H1 (cell line): Measurements from ENCODE around the gene GPLD1. TPM values are rescaled to one million over a fixed set of nuclear protein-coding genes. Genes with fewer than 3 reads are reported as not detected.

ENCODE experiments used
- CTCF ChIA-PET: fragments of 300-600 bp; sonication (Branson Sonifier 250); formaldehyde crosslinking; loops from one replicate; lab custom pipeline; 2021; ENCODE audit not compliant: partially characterized antibody; lab: Charles Lee
- POLR2A ChIA-PET: fragments of 300-600 bp; sonication (Branson Sonifier 250); formaldehyde crosslinking; loops from one replicate; lab custom pipeline; 2021; ENCODE audit warnings: inconsistent platforms; ENCODE audit not compliant: partially characterized antibody; lab: Charles Lee
- DNase-seq, 2 experiments: peaks; one replicate each; pipeline versions ENCODE4 v3.0.0 to v3.0.0-alpha.2; 2010 to 2022; ENCODE audit warnings: low spot score in 2 of 2, low read depth in 1 of 2, mixed read lengths in 1 of 2
- FAIRE-seq: peaks from 2 replicates; lab custom pipeline; 2011; peaks lifted over from hg19 to GRCh38; lab: Jason Lieb, UNC
- H2AFZ ChIP-seq: 2 replicates; pipeline ENCODE4 v1.8.1; 2012; ENCODE audit warnings: low read length, inconsistent platforms
- H2AK5ac ChIP-seq: 2 replicates; pipeline ENCODE4 v1.6.1; 2013; ENCODE audit warnings: low read depth, low read length
- H2BK120ac ChIP-seq: replicated peaks from 2 replicates; pipeline ENCODE3; 2013; ENCODE audit warnings: low read depth, low read length, inconsistent platforms
- H2BK12ac ChIP-seq: 2 replicates; pipeline ENCODE4 v1.6.1; 2013; ENCODE audit warnings: low read depth, low read length
- H2BK15ac ChIP-seq: 2 replicates; pipeline ENCODE4 v1.6.1; 2013; ENCODE audit warnings: low read length
- H2BK20ac ChIP-seq: 2 replicates; pipeline ENCODE4 v1.6.1; 2013; ENCODE audit warnings: low read length
- H2BK5ac ChIP-seq: 2 replicates; pipeline ENCODE4 v1.6.1; 2013; ENCODE audit warnings: low read depth, low read length
- H3K14ac ChIP-seq: 2 replicates; pipeline ENCODE4 v1.6.1; 2013; ENCODE audit warnings: inconsistent platforms; ENCODE audit not compliant: insufficient read length
- H3K18ac ChIP-seq: 2 replicates; pipeline ENCODE4 v1.6.1; 2013; ENCODE audit warnings: low read length; ENCODE audit errors: extremely low read depth
- H3K23ac ChIP-seq: 2 replicates; pipeline ENCODE4 v1.6.1; 2013; ENCODE audit warnings: inconsistent platforms; ENCODE audit not compliant: insufficient read length
- H3K23me2 ChIP-seq: 2 replicates; pipeline ENCODE4 v1.6.1; 2013; ENCODE audit warnings: low read depth, low read length
- H3K27ac ChIP-seq: 2 replicates; pipeline ENCODE4 v1.6.1; 2011; ENCODE audit warnings: low read depth, low read length, inconsistent platforms
- H3K27me3 ChIP-seq, 4 experiments: replicated peaks in 1 of 4; 1 replicate in 1 of 4; 2 replicates in 3 of 4; pipeline versions ENCODE4 v1.6.1 to v1.8.1; 2011 to 2013; ENCODE audit warnings: low read length in 3 of 4, mild to moderate bottlenecking in 3 of 4, inconsistent platforms in 2 of 4, mixed read lengths in 2 of 4, moderate library complexity in 1 of 4; ENCODE audit not compliant: control insufficient read depth in 3 of 4, insufficient read depth in 3 of 4; ENCODE audit errors: extremely low read depth in 1 of 4
- H3K36me3 ChIP-seq, 4 experiments: 2 replicates each; pipeline versions ENCODE4 v1.6.1 to v1.8.1; 2011 to 2013; ENCODE audit warnings: mild to moderate bottlenecking in 4 of 4, low read length in 3 of 4, moderate library complexity in 2 of 4, control low read depth in 1 of 4, inconsistent platforms in 1 of 4; ENCODE audit not compliant: insufficient read depth in 4 of 4, control insufficient read depth in 2 of 4
- H3K4ac ChIP-seq: replicated peaks from 2 replicates; pipeline ENCODE3; 2013; ENCODE audit warnings: low read length, low read depth, mixed read lengths, inconsistent platforms; ENCODE audit not compliant: insufficient read length
- H3K4me1 ChIP-seq, 4 experiments: replicated peaks in 1 of 4; 1 replicate in 1 of 4; 2 replicates in 3 of 4; pipeline versions ENCODE4 v1.6.1 to v1.8.1; 2011 to 2013; ENCODE audit warnings: low read length in 3 of 4, inconsistent platforms in 2 of 4, mixed read lengths in 1 of 4; ENCODE audit not compliant: insufficient read depth in 4 of 4, control insufficient read depth in 3 of 4
- H3K4me2 ChIP-seq, 2 experiments: 2 replicates each; pipeline versions ENCODE4 v1.6.1 to v1.8.1; 2011 to 2013; ENCODE audit warnings: low read depth in 2 of 2, low read length in 2 of 2, control low read depth in 1 of 2, inconsistent platforms in 1 of 2, mild to moderate bottlenecking in 1 of 2; ENCODE audit not compliant: insufficient read depth in 1 of 2
- H3K4me3 ChIP-seq, 4 experiments: fragments of 200-600, 300-600 bp in 1 of 4; sonication (generic), shearing (Covaris generic), sonication (Bioruptor Twin) in 1 of 4; 2 replicates each; pipeline versions ENCODE4 v1.5.1 to v1.8.1; 2011 to 2016; ENCODE audit warnings: low read length in 4 of 4, low read depth in 3 of 4, control low read depth in 2 of 4, inconsistent platforms in 2 of 4, mild to moderate bottlenecking in 2 of 4, mixed read lengths in 1 of 4, moderate library complexity in 1 of 4; ENCODE audit not compliant: insufficient read depth in 2 of 4; ENCODE audit errors: extremely low read depth in 1 of 4
- H3K56ac ChIP-seq: replicated peaks from 2 replicates; pipeline ENCODE3; 2013; ENCODE audit warnings: low read depth, mild to moderate bottlenecking, mixed read lengths, low read length, inconsistent platforms; ENCODE audit not compliant: insufficient read length
- H3K79me1 ChIP-seq: 2 replicates; pipeline ENCODE4 v1.6.1; 2013; ENCODE audit warnings: low read depth, low read length, control low read depth
- H3K79me2 ChIP-seq, 2 experiments: 2 replicates each; pipeline versions ENCODE4 v1.6.1 to v1.8.1; 2012 to 2013; ENCODE audit warnings: low read length in 2 of 2, mild to moderate bottlenecking in 2 of 2, inconsistent platforms in 1 of 2; ENCODE audit not compliant: insufficient read depth in 2 of 2, control insufficient read depth in 1 of 2
- H3K9ac ChIP-seq, 4 experiments: replicated peaks in 1 of 4; 1 replicate in 1 of 4; 2 replicates in 3 of 4; pipeline versions ENCODE4 v1.6.1 to v1.8.1; 2011 to 2013; ENCODE audit warnings: low read depth in 3 of 4, low read length in 3 of 4, control low read depth in 2 of 4, mild to moderate bottlenecking in 2 of 4, moderate library complexity in 2 of 4, inconsistent platforms in 1 of 4; ENCODE audit errors: extremely low read depth in 1 of 4
- H3K9me3 ChIP-seq, 2 experiments: 2 replicates each; pipeline versions ENCODE4 v1.6.1 to v1.8.1; 2012 to 2013; ENCODE audit warnings: mild to moderate bottlenecking in 2 of 2, moderate library complexity in 2 of 2, control low read depth in 1 of 2, inconsistent platforms in 1 of 2, low read depth in 1 of 2, low read length in 1 of 2, mixed read lengths in 1 of 2; ENCODE audit not compliant: insufficient read depth in 2 of 2
- H4K20me1 ChIP-seq, 2 experiments: replicated peaks in 1 of 2; 2 replicates each; pipeline versions ENCODE3 to v1.8.1; 2011 to 2013; ENCODE audit warnings: inconsistent platforms in 2 of 2, low read length in 2 of 2, mild to moderate bottlenecking in 1 of 2; ENCODE audit not compliant: insufficient read depth in 2 of 2, control insufficient read depth in 1 of 2
- H4K5ac ChIP-seq: 2 replicates; pipeline ENCODE4 v1.6.1; 2013; ENCODE audit warnings: low read length, low read depth, mixed read lengths, inconsistent platforms; ENCODE audit not compliant: insufficient read length
- H4K8ac ChIP-seq: 2 replicates; pipeline ENCODE4 v1.8.0; 2013; ENCODE audit warnings: mild to moderate bottlenecking, moderate library complexity, low read length, inconsistent platforms; ENCODE audit not compliant: insufficient read depth; ENCODE audit errors: extremely low read depth
- H4K91ac ChIP-seq: replicated peaks from 2 replicates; pipeline ENCODE3; 2013; ENCODE audit warnings: low read length, mixed read lengths, inconsistent platforms; ENCODE audit not compliant: insufficient read length
- SAP30 ChIP-seq: fragments of 300-600 bp; sonication (generic); IDR thresholded peaks from 2 replicates; pipeline ENCODE4 v1.7.1; 2012; ENCODE audit warnings: low read length, moderate library complexity, mild to moderate bottlenecking, inconsistent platforms; ENCODE audit not compliant: insufficient read depth, insufficient replicate concordance
- WGBS, 2 experiments: shearing (Covaris generic) in 1 of 2; methylation state at CpG; one replicate each; pipeline versions ENCODE4 v1.1.6 to v1.1.7; 2013 to 2015; ENCODE audit warnings: low lambda C conversion rate in 2 of 2, mixed read lengths in 2 of 2, inconsistent platforms in 1 of 2, low coverage in 1 of 2, missing lambda C conversion rate in 1 of 2; ENCODE audit not compliant: insufficient replicate concordance in 2 of 2, insufficient coverage in 1 of 2, insufficient read length in 1 of 2; ENCODE audit errors: extremely low coverage in 1 of 2, missing lambda C conversion rate in 1 of 2; 5-methylcytosine and 5-hydroxymethylcytosine counted together
- polyA plus RNA-seq, 7 experiments: library from polyadenylated mRNA; depleted of rRNA in 3 of 7; stranded (reverse) in 5 of 7; unstranded in 2 of 7; fragments of >200 nt in 5 of 7; fragments of 200-250 nt in 2 of 7; gene quantifications; 1 replicate in 5 of 7; 2 replicates in 1 of 7; 4 replicates in 1 of 7; pipeline versions ENCODE4 v1.2.1 to v1.2.3, GENCODE V29; 2011 to 2013; ENCODE audit warnings: missing spikeins in 2 of 7, mixed read lengths in 2 of 7
- total RNA-seq: library from RNA; stranded (reverse); fragmentation: NEBNext Ultra II Directional; extraction: Animal tissue kit (Norgen Biotek cat#: 25700); gene quantifications from 2 replicates; pipeline ENCODE4 v1.2.1, GENCODE V29; 2021

Gene GPLD1
- total and polyA plus RNA-seq, 2 of the 8 experiments (the other 6 are each of a cell fraction or from before 2014, with no cell fraction given), result 3.7 to 5.3 TPM

GRCh38 chr6:24448396-24448795 lies 41.0 kb downstream of the GPLD1 start:
- Histone ChIP-seq H3K23ac (no peak overlapping the region), H3K4ac (no peak overlapping the region), H4K20me1 (peaks cover 0 to 2% of the 10 kb centered on the region in 2 experiments), H3K14ac (no peak overlapping the region), H3K36me3 (no peaks in the 10 kb centered on the region), H2AFZ (no peak overlapping the region), H3K18ac (no peak overlapping the region), H4K5ac (no peak overlapping the region), H3K56ac (no peak overlapping the region), H2BK12ac (no peak overlapping the region), H4K91ac (no peak overlapping the region), H3K9me3 (no peaks in the 10 kb centered on the region), H3K4me3 (no peak overlapping the region), H4K8ac (no peak overlapping the region), H3K9ac (no peak overlapping the region), H2BK5ac (no peak overlapping the region), H3K79me2 (no peaks in the 10 kb centered on the region), H2BK20ac (no peak overlapping the region), H3K4me1 (peaks cover 0 to 4% (median 2%) of the 10 kb centered on the region in 4 experiments; a peak in 2 of 7 replicates), H3K79me1 (no peaks in the 10 kb centered on the region), H2BK120ac (no peak overlapping the region), H3K27ac (no peak overlapping the region), H2AK5ac (no peak overlapping the region), H3K23me2 (no peaks in the 10 kb centered on the region), H2BK15ac (no peak overlapping the region), H3K4me2 (no peak overlapping the region), H3K27me3 (no peaks in the 10 kb centered on the region)
- no peak for FAIRE-seq
- CTCF ChIA-PET, result interaction anchor here (1.0 to 2.8 kb wide), 2 partner anchors 12 to 20 kb away, joined by 3 to 10 read pairs; no protein-coding TSS in a partner anchor
- TF ChIP-seq SAP30, result no peak
- no peak for DNase-seq
- POLR2A ChIA-PET, result interaction anchor here (0.6 kb wide), 1 partner anchor 21 kb away, joined by 3 read pairs; no protein-coding TSS in a partner anchor
- WGBS, 2 experiments, result 64% methylated on average over 4 of the region's 4 CpGs; no CpG with 5 or more reads in 1 of the 2 experiments
